CD14-positive monocyte (primary cell): ENCODE measurements around the gene MLXIP. TPM values are rescaled to one million over a fixed set of nuclear protein-coding genes. Genes with fewer than 3 reads are reported as not detected.

Experiments used
- DNase-seq, 3 donors: peaks; one replicate each; pipeline ENCODE4 v3.0.0-alpha.2; 2011 to 2022
- H2AFZ ChIP-seq: 2 replicates; pipeline ENCODE4 v1.6.0; 2012; ENCODE audit warnings: mild to moderate bottlenecking, low read depth, low read length, inconsistent platforms; ENCODE audit not compliant: insufficient read depth, poor library complexity, severe bottlenecking
- H3K27ac ChIP-seq, 2 donors: 1 replicate in 1 of 2; 2 replicates in 1 of 2; pipeline ENCODE4 v1.5.1; 2012 to 2013; ENCODE audit warnings: low read length in 2 of 2, control low read depth in 1 of 2, inconsistent platforms in 1 of 2, low read depth in 1 of 2, mild to moderate bottlenecking in 1 of 2
- H3K27me3 ChIP-seq, 2 donors: one replicate each; pipeline versions ENCODE4 v1.6.0 to v1.6.1; 2011 to 2013; ENCODE audit warnings: low read length in 2 of 2; ENCODE audit not compliant: control insufficient read depth in 2 of 2, insufficient read depth in 2 of 2
- H3K36me3 ChIP-seq, 2 donors: replicated peaks in 1 of 2; 1 replicate in 1 of 2; 2 replicates in 1 of 2; pipeline versions ENCODE4 v1.5.1 to v1.6.1; 2012 to 2013; ENCODE audit warnings: low read length in 2 of 2, control low read depth in 1 of 2, inconsistent platforms in 1 of 2, mild to moderate bottlenecking in 1 of 2; ENCODE audit not compliant: insufficient read depth in 2 of 2, control insufficient read depth in 1 of 2
- H3K4me1 ChIP-seq, 2 donors: 1 replicate in 1 of 2; 2 replicates in 1 of 2; pipeline versions ENCODE4 v1.5.1 to v1.6.1; 2012 to 2013; ENCODE audit warnings: low read length in 2 of 2, control low read depth in 1 of 2, inconsistent platforms in 1 of 2, mild to moderate bottlenecking in 1 of 2, moderate library complexity in 1 of 2; ENCODE audit not compliant: insufficient read depth in 2 of 2, control insufficient read depth in 1 of 2
- H3K4me2 ChIP-seq: replicated peaks from 2 replicates; pipeline ENCODE3; 2012; ENCODE audit warnings: low read length, moderate library complexity, mild to moderate bottlenecking; ENCODE audit not compliant: poor library complexity, severe bottlenecking; ENCODE audit errors: extremely low read depth
- H3K4me3 ChIP-seq, 3 experiments: fragments of 200-600 bp in 1 of 3; sonication (generic) in 1 of 3; replicated peaks in 1 of 3; 1 replicate in 2 of 3; 2 replicates in 1 of 3; pipeline ENCODE4 v1.5.1; 2011 to 2013; ENCODE audit warnings: low read length in 3 of 3, mild to moderate bottlenecking in 3 of 3, control low read depth in 2 of 3, low read depth in 2 of 3, inconsistent platforms in 1 of 3, moderate library complexity in 1 of 3
- H3K79me2 ChIP-seq: 2 replicates; pipeline ENCODE4 v1.6.0; 2012; ENCODE audit warnings: mild to moderate bottlenecking, control low read depth, inconsistent platforms, low read length, moderate library complexity; ENCODE audit not compliant: insufficient read depth
- H3K9ac ChIP-seq: 2 replicates; pipeline ENCODE4 v1.6.0; 2017; ENCODE audit warnings: low read length, mild to moderate bottlenecking; ENCODE audit not compliant: insufficient read depth, poor library complexity, severe bottlenecking
- H3K9me3 ChIP-seq, 2 donors: replicated peaks in 1 of 2; 1 replicate in 1 of 2; 2 replicates in 1 of 2; pipeline versions ENCODE4 v1.5.1 to v1.6.1; 2012 to 2013; ENCODE audit warnings: low read length in 2 of 2, control low read depth in 1 of 2; ENCODE audit not compliant: control insufficient read depth in 1 of 2, insufficient read depth in 1 of 2
- H4K20me1 ChIP-seq: 2 replicates; pipeline ENCODE4 v1.6.0; 2012; ENCODE audit warnings: mild to moderate bottlenecking, low read length, control low read depth, moderate library complexity; ENCODE audit not compliant: insufficient read depth
- H3K27ac Mint-ChIP-seq, 7 donors: one replicate each; pipeline ENCODE4 v1.8.0; 2020; ENCODE audit warnings: mild to moderate bottlenecking in 7 of 7, mixed read lengths in 7 of 7, moderate library complexity in 6 of 7, inconsistent platforms in 2 of 7
- H3K27me3 Mint-ChIP-seq, 3 donors: one replicate each; pipeline ENCODE4 v1.8.0; 2021 to 2022; ENCODE audit warnings: low read depth in 3 of 3, mild to moderate bottlenecking in 3 of 3, mixed read lengths in 3 of 3, moderate library complexity in 3 of 3, inconsistent platforms in 1 of 3
- H3K36me3 Mint-ChIP-seq, 2 donors: one replicate each; pipeline ENCODE4 v1.8.0; 2020; ENCODE audit warnings: mixed read lengths in 2 of 2, inconsistent platforms in 1 of 2, mild to moderate bottlenecking in 1 of 2
- H3K4me1 Mint-ChIP-seq: one replicate; pipeline ENCODE4 v1.8.0; 2020; ENCODE audit warnings: mild to moderate bottlenecking, mixed read lengths
- H3K4me3 Mint-ChIP-seq, 2 donors: one replicate each; pipeline ENCODE4 v1.8.0; 2020; ENCODE audit warnings: mild to moderate bottlenecking in 2 of 2, mixed read lengths in 2 of 2, moderate library complexity in 1 of 2
- H3K9me3 Mint-ChIP-seq, 7 donors: one replicate each; pipeline ENCODE4 v1.8.0; 2020 to 2022; ENCODE audit warnings: mixed read lengths in 7 of 7, mild to moderate bottlenecking in 6 of 7, moderate library complexity in 6 of 7, inconsistent platforms in 2 of 7
- CTCF ChIP-seq: fragments of 200-600 bp; IDR thresholded peaks from one replicate; pipeline ENCODE4 v1.8.0; 2022; ENCODE audit warnings: antibody characterized with exemption, mild to moderate bottlenecking
- WGBS: methylation state at CpG from one replicate; pipeline ENCODE4 v1.1.5; 2013; ENCODE audit warnings: missing lambda C conversion rate; ENCODE audit not compliant: insufficient coverage; 5-methylcytosine and 5-hydroxymethylcytosine counted together
- intact Hi-C, 2 donors: fragments of 100-400 bp; cut with micrococcal nuclease; formaldehyde crosslinking; loops; one replicate each; pipeline versions ENCODE4 v1.15.0 to v1.15.1; 2023
- polyA plus RNA-seq, 3 donors: library from polyadenylated mRNA; depleted of rRNA in 1 of 3; unstranded in 2 of 3; stranded (reverse) in 1 of 3; fragments of 300-500 nt in 2 of 3; fragments of >200 nt in 1 of 3; fragmentation: Illumina TruSeq in 2 of 3; gene quantifications; 1 replicate in 2 of 3; 2 replicates in 1 of 3; pipeline ENCODE4 v1.2.3, GENCODE V29; 2012 to 2021

The MLXIP gene
- polyA plus RNA-seq, 3 donors: 4.5 to 44.8 (median 4.6) TPM

DNA sequence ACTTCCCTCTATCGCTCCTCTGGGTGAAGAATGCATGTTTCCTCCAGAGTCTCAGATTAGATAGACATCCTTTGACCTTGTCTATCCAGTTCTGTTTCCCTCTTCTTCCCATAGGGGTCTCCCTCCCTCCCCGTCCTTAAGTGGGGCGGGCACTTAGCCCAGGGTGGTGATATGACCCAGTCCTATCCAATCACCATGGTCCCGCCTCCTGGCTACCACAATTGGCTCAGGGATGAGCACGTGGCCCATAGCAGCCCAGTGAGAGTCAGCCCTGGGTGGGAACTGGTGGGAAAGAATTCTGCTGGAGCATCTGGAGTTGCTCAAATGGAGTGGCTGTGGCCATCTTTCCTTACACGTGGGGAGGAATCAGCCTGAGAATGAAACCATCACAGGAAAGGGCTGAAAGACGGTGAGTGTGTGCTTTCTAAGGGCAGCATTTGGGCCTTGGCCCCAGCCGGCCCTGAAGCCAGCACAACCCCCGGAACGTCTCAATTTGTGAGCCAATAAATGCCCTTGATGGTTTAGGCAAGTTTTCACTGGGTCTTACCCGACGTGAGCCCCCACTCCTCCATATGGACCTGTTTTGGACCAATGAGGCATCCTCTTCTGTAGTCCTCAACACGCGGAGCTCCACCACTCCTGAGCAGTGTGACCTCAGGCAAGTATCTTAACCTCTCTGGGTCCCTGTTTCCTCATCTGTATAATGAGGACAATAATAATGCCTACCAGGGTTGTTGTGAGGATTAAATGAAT is 14.4 kb upstream of the MLXIP start:
- Histone ChIP-seq H3K9me3 (no peaks in the 10 kb centered on the region), H3K4me2 (peak overlapping the region; percentile 60), H2AFZ (no peak overlapping the region), H4K20me1 (no peaks in the 10 kb centered on the region), H3K27me3 (no peaks in the 10 kb centered on the region), H3K4me3 (no peak overlapping the region), H3K36me3 (no peaks in the 10 kb centered on the region), H3K9ac (no peak overlapping the region), H3K4me1 (peaks cover 27 to 32% of the 10 kb centered on the region in 2 donors), H3K27ac (peak overlapping the region in 1 of 2 donors; percentile 52), H3K79me2 (no peaks in the 10 kb centered on the region)
- Mint-ChIP-seq H3K36me3 (peaks cover 0 to 15% of the 10 kb centered on the region in 2 donors), H3K4me3 (no peak overlapping the region), H3K4me1 (peaks cover 36% of the 10 kb centered on the region), H3K27ac (peak overlapping the region in 4 of 7 donors; percentile 21 to 88 (median 57)), H3K9me3 (peaks cover 0 to 1% (median 0%) of the 10 kb centered on the region in 7 donors), H3K27me3 (peaks cover 1 to 6% (median 5%) of the 10 kb centered on the region in 3 donors)
- peak; percentile 35 to 61 (median 60) for DNase-seq
- TF ChIP-seq CTCF: no peak
- intact Hi-C loops: no loop called here
- 68% methylated on average over 6 of the region's 14 CpGs for WGBS

- no peak overlapping the region for H3K4me2 ChIP-seq
- Mint-ChIP-seq H3K9me3 (peaks cover 0 to 2% (median 0%) of the 10 kb centered on the region in 7 donors), H3K36me3 (peaks cover 0 to 9% of the 10 kb centered on the region in 2 donors), H3K4me3 (no peak overlapping the region), H3K4me1 (peaks cover 36% of the 10 kb centered on the region), H3K27ac (peak overlapping the region in 3 of 7 donors; percentile 16 to 72 (median 66)), H3K27me3 (peaks cover 1 to 6% (median 5%) of the 10 kb centered on the region in 3 donors)
- H3K27ac ChIP-seq: no peak overlapping the region
- H4K20me1 ChIP-seq: no peaks in the 10 kb centered on the region
- H3K79me2 ChIP-seq: no peaks in the 10 kb centered on the region
- no peak for TF ChIP-seq CTCF
- no peak overlapping the region for H2AFZ ChIP-seq
- no peak overlapping the region for H3K4me3 ChIP-seq
- intact Hi-C loops: no loop called here
- H3K36me3 ChIP-seq: no peaks in the 10 kb centered on the region
- no peaks in the 10 kb centered on the region for H3K27me3 ChIP-seq
- H3K4me1 ChIP-seq: peaks cover 27 to 32% of the 10 kb centered on the region in 2 donors
- WGBS: 71% methylated on average over 14 of the region's 16 CpGs
- H3K9ac ChIP-seq: no peak overlapping the region
- DNase-seq: no peak
- no peaks in the 10 kb centered on the region for H3K9me3 ChIP-seq
Observed at GRCh38 chr12:122064780-122065588, 13.6 kb upstream of the MLXIP start.
